Stimulated activated CD4-positive, alpha-beta T cell treated with anti-CD3 and anti-CD28 coated beads, TNF-alpha, amount 100 ng/mL, for 48 hours (primary cell): ENCODE measurements around the gene YTHDC1.

ENCODE experiments used
- DNase-seq, 3 donors: peaks; one replicate each; pipeline ENCODE4 v3.0.0-alpha.2; 2020; ENCODE audit warnings: low read depth in 3 of 3

Gene YTHDC1

GRCh38 chr4:68358988-68359387, 9.1 kb upstream of the YTHDC1 start:
- DNase-seq = no peak

DNA sequence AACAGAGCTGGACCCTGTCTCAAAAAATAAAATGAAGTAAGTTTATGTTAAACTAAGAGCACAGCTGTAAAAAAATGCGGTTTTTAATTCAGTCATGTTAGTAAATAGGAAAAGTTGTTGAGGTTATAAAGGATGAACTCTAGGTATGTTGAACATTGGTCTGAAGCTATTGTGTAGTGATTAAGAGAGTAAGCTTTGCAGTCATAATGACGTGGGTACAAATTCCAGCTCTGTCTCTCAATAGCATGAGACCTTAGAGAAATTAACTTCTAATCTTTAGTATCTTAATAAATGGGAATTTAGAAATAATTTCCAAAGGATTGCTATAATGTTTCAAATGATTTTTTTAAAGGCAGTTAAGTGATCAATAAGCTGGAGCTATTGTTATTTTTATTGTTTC, 2.9 kb upstream of the YTHDC1 start:
- DNase-seq = no peak

GRCh38 chr4:68349279-68349648, 626 bp downstream of the YTHDC1 start:
- no peak for DNase-seq

GRCh38 chr4:68348577-68348976, 1.3 kb downstream of the YTHDC1 start:
- no peak for DNase-seq

- no peak for DNase-seq
Measured at GRCh38 chr4:68347845-68348244, 2.0 kb downstream of the YTHDC1 start.

- no peak for DNase-seq
Measured at GRCh38 chr4:68346461-68346860, 3.4 kb downstream of the YTHDC1 start.

- no peak for DNase-seq
Measured at GRCh38 chr4:68344785-68345184, 5.1 kb downstream of the YTHDC1 start.

DNA sequence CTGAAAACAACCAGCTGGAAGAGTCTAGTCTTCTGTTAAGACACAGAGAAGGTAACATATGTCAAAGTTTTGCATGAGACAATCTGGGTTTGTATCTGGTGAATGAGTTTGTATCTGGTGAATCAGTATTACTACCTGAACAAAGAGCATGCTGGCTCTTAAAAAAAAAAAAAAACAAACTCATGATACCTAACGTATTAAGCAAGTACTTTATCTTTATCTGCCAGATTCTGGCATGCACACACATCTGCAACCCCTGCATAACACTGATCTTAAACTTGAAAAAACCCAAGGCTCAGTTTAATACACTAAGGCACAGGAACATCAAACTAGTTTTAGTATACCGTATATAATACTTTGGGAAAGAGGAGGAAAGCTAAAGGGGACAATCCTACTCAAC, 5.8 kb downstream of the YTHDC1 start:
- DNase-seq = no peak

DNA sequence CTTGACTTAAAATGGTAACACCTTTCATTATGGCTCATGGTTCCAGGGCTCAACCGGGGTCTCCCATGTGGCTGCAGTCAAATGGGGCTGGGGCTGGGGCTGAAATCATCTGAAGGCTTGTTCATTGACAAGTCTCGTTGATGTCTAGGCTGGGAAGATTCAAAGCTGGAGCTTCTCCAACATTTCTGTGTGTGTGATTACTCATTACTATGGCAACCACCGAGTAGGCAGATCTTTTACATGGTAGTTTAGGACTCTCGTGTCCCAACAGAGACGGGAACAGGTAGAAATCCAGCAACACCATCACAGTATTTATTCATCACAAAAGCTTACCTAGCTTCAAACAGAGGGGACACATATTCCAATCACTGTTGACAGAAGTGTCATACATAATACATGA, 7.8 kb downstream of the YTHDC1 start:
- DNase-seq = no peak

GRCh38 chr4:68338625-68339024, 11.3 kb downstream of the YTHDC1 start:
- no peak for DNase-seq

DNA sequence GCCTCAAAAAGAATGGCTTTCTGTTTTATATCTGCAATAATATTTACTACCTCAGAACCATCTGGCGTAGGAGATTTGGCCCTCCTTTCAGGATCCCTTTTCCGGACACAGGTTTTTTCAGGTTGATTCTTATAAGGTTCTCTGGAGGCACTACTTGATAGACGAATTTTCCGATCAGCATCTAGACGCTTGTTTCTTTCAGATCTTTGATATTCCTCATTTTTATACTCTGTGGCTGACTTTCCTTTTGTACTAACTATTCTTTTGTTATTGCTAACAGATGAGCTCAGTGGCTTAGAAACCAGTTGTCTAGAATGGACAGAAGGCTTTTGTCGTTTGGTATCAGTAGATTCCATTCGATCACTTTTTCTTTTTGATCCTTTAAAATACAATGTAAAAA, 12.4 kb downstream of the YTHDC1 start:
- DNase-seq = no peak

- no peak for DNase-seq
Measured at GRCh38 chr4:68337004-68337403, 12.9 kb downstream of the YTHDC1 start.

DNA sequence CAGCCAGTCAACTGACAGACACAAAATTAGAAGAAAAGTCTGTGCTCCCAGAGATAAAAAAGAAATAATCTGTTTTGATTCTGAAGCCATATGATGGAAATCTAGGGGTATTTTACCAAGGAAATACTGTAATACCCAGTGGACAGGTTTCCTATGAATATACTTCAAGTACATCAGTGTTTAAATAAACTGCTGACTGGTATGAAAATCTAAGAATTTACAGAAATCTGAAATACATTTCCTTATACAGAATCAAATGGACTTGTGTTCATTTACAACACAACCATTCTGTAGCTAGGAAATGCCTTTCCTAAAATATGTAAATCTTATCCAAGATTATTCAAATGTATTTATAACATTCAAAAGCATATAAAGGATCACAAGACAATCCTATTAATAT, 13.4 kb downstream of the YTHDC1 start:
- DNase-seq = no peak

GRCh38 chr4:68326141-68326540, 23.7 kb downstream of the YTHDC1 start:
- DNase-seq = no peak

- no peak for DNase-seq
Measured at GRCh38 chr4:68324519-68325262, 25.2 kb downstream of the YTHDC1 start.

DNA sequence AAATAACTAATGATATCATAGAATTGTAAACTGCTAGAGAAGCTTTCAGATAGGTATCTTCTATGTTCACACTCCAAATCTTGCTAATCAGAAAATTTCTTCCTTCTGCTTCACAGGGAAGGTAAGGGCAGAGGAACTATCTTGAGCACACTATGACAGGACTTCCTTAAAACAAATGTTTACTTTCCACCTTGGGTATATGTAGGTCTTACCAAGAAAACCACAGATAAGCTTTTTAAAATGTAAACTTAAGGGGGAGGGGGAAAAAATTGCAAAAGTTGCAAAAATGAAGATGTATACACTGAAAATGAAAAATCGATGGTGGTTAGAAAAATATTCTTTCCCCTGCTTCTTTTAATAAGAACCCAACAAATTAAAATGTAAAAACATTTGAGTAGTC, 30.9 kb downstream of the YTHDC1 start:
- DNase-seq = no peak

- no peak for DNase-seq
Measured at GRCh38 chr4:68316193-68316969, 33.5 kb downstream of the YTHDC1 start.

DNA sequence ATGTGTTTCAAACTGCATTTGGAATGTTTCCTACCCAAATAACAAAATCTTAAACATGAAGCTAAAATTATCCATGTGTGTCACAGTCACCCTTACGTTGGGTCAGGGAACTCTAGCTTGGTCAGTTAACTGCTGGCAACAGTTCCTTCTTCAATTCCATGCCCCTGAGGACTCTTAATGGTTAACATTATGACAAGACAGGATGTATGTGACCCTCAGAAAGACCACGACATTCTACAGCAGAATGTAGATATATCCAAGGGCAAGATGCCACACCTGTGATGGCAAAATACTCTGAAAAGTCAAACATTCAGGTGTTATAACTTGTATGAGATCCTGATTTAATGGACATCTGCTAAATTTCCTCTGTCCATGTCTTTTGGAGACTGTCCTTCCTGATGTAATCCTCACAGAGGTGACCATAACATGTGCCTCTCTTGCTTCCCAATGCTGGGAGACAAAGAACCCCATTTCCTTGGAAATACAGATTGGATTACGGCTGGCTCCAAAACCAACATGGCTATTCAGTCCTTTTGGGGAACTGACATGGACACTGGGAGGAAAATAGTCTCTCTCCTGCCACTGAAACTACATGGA, 39.1 kb downstream of the YTHDC1 start:
- DNase-seq = no peak

DNA sequence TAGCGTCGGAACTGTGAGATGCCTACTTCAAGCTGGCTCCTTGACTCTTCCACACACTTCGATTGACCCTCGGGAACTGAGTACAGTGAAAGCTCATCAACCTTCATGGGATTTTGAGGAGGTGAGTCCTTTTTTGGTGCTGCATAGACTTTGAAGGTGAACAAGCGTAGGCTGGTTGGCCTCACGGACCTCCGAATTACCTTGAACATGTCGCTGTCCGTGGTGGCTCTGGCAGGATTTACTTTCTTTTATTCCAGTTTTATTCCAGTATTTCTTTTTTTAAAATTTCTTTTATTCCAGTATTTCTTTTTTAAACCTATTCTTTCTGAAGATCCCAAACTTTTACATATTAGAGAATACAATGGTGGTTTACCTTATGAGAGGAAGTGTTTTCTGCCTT, 45.2 kb downstream of the YTHDC1 start:
- no peak for DNase-seq

GRCh38 chr4:68299492-68300457, 50.1 kb downstream of the YTHDC1 start:
- DNase-seq = peak in 1 of 3 donors; percentile 7

GRCh38 chr4:68297137-68297536, 52.8 kb downstream of the YTHDC1 start:
- no peak for DNase-seq

GRCh38 chr4:68291256-68291655, 58.6 kb downstream of the YTHDC1 start:
- DNase-seq = no peak
